HCT116 (cell line): ENCODE measurements around the gene HK1. TPM values are rescaled to one million over a fixed set of nuclear protein-coding genes. Genes with fewer than 3 reads are reported as not detected.
A peak's percentile ranks its signal among the peaks of the same experiment; 100 is the strongest.

ENCODE experiments used
- ATAC-seq: fragments of 200-7000 bp; cut with Tn5 transposase; 2 replicates; pipeline ENCODE4 v1.9.1; 2020; ENCODE audit warnings: mild to moderate bottlenecking, moderate library complexity
- BruUV-seq: library from RNA; stranded (reverse); fragments of 400-500 nt; replicated peaks from 2 replicates; lab custom pipeline; 2021; lab: Mats Ljungman, UMichigan
- CTCF ChIA-PET: fragments of 300-600 bp; sonication (Branson Sonifier 250); formaldehyde crosslinking; loops from one replicate; lab custom pipeline; 2021; ENCODE audit warnings: antibody characterized with exemption; lab: Charles Lee
- POLR2A ChIA-PET: fragments of 300-600, 350-600 bp; sonication (Branson Sonifier 250); formaldehyde crosslinking; loops from one replicate; lab custom pipeline; 2021; ENCODE audit warnings: antibody characterized with exemption; lab: Charles Lee
- RAD21 ChIA-PET, 2 experiments: fragments of 300-600 bp; sonication (Branson Sonifier 250); formaldehyde crosslinking; loops; one replicate each; lab custom pipeline; 2023; ENCODE audit warnings: low total read pairs in 2 of 2; ENCODE audit not compliant: uncharacterized antibody in 2 of 2, unreplicated experiment in 2 of 2, low non-redundant PET in 1 of 2; lab: Charles Lee
- DNase-seq: peaks from one replicate; pipeline ENCODE4 v3.0.0-alpha.2; 2010; ENCODE audit warnings: low read depth, low spot score
- H2AFZ ChIP-seq: fragments of 200-600 bp; shearing (Covaris generic), sonication (generic); 2 replicates; pipeline ENCODE4 v1.6.1; 2017; ENCODE audit warnings: low read depth, mixed run types, mixed read lengths, antibody characterized with exemption, low read length; ENCODE audit not compliant: poor library complexity, severe bottlenecking
- H3K27ac ChIP-seq: 2 replicates; pipeline ENCODE4 v1.5.1; 2012; ENCODE audit warnings: low read depth, low read length
- H3K27me3 ChIP-seq: fragments of 200-600 bp; sonication (generic); 2 replicates; pipeline ENCODE4 v1.6.1; 2016; ENCODE audit warnings: mixed run types, low read length, mixed read lengths; ENCODE audit not compliant: insufficient read depth
- H3K36me3 ChIP-seq, 2 experiments: fragments of 200-500 bp in 1 of 2; fragments of 200-600 bp in 1 of 2; sonication (Bioruptor generic) in 1 of 2; sonication (generic) in 1 of 2; 2 replicates each; pipeline versions ENCODE4 v1.5.1 to v1.6.1; 2014 to 2016; ENCODE audit warnings: low read length in 2 of 2, inconsistent platforms in 1 of 2, mixed read lengths in 1 of 2, mixed run types in 1 of 2; ENCODE audit not compliant: insufficient read depth in 2 of 2, control insufficient read depth in 1 of 2
- H3K4me1 ChIP-seq, 2 experiments: fragments of 200-600 bp in 1 of 2; sonication (generic) in 1 of 2; 2 replicates each; pipeline versions ENCODE4 v1.5.1 to v1.6.1; 2012 to 2017; ENCODE audit warnings: low read length in 2 of 2, inconsistent platforms in 1 of 2, mild to moderate bottlenecking in 1 of 2, mixed read lengths in 1 of 2, mixed run types in 1 of 2, moderate library complexity in 1 of 2; ENCODE audit not compliant: insufficient read depth in 2 of 2, control insufficient read depth in 1 of 2
- H3K4me2 ChIP-seq: fragments of 200-600 bp; sonication (generic); 2 replicates; pipeline ENCODE4 v1.6.1; 2017; ENCODE audit warnings: mixed run types, low read length, mixed read lengths
- H3K4me3 ChIP-seq, 2 experiments: fragments of 200-600 bp in 1 of 2; sonication (generic) in 1 of 2; replicated peaks in 1 of 2; 2 replicates each; pipeline ENCODE4 v1.5.1; 2011 to 2016; ENCODE audit warnings: low read length in 2 of 2, control low read depth in 1 of 2, low read depth in 1 of 2, mild to moderate bottlenecking in 1 of 2, mixed read lengths in 1 of 2, mixed run types in 1 of 2
- H3K79me2 ChIP-seq: fragments of 200-600 bp; sonication (generic); 2 replicates; pipeline ENCODE4 v1.6.1; 2017; ENCODE audit warnings: mild to moderate bottlenecking, mixed run types, low read length, moderate library complexity, mixed read lengths; ENCODE audit not compliant: insufficient read depth
- H3K9ac ChIP-seq: fragments of 200-600 bp; sonication (generic); 2 replicates; pipeline ENCODE4 v1.6.1; 2016; ENCODE audit warnings: low read length, mixed read lengths
- H3K9me2 ChIP-seq: fragments of 200-600 bp; sonication (generic), shearing (Covaris generic); 2 replicates; pipeline ENCODE4 v1.6.1; 2017; ENCODE audit warnings: mixed run types, mild to moderate bottlenecking, moderate library complexity; ENCODE audit not compliant: insufficient read depth
- H3K9me3 ChIP-seq, 2 experiments: fragments of 200-500 bp in 1 of 2; fragments of 200-600 bp in 1 of 2; sonication (Bioruptor generic) in 1 of 2; sonication (generic) in 1 of 2; 2 replicates each; pipeline ENCODE4 v1.6.1; 2014 to 2017; ENCODE audit warnings: low read length in 2 of 2, mixed read lengths in 2 of 2, inconsistent platforms in 1 of 2, low read depth in 1 of 2, mild to moderate bottlenecking in 1 of 2, mixed run types in 1 of 2, moderate library complexity in 1 of 2; ENCODE audit not compliant: control insufficient read depth in 1 of 2, insufficient read depth in 1 of 2
- H4K20me1 ChIP-seq: fragments of 200-600 bp; sonication (generic), shearing (Covaris generic); 2 replicates; pipeline ENCODE4 v1.6.1; 2017; ENCODE audit warnings: mixed run types, mild to moderate bottlenecking, moderate library complexity; ENCODE audit not compliant: insufficient read depth
- CEBPB ChIP-seq: IDR thresholded peaks from 2 replicates; pipeline ENCODE4 v1.6.1; 2012; ENCODE audit warnings: low read depth
- CTCF ChIP-seq, 3 experiments: fragments of 200-600 bp in 1 of 3; sonication (generic) in 1 of 3; IDR thresholded peaks in 2 of 3; conservative IDR thresholded peaks in 1 of 3; 2 replicates each; pipeline ENCODE4 v1.5.1; 2012 to 2017; ENCODE audit warnings: low read depth in 2 of 3, low read length in 2 of 3, antibody characterized with exemption in 1 of 3, borderline replicate concordance in 1 of 3, control low read depth in 1 of 3, mild to moderate bottlenecking in 1 of 3, mixed read lengths in 1 of 3, mixed run types in 1 of 3, moderate library complexity in 1 of 3; ENCODE audit not compliant: insufficient read depth in 1 of 3
- ELF1 ChIP-seq: IDR thresholded peaks from 2 replicates; pipeline ENCODE4 v1.6.1; 2012; ENCODE audit warnings: low read depth, borderline replicate concordance
- EZH2phosphoT487 ChIP-seq: fragments of 200-600 bp; IDR thresholded peaks from 2 replicates; pipeline ENCODE4 v1.6.1; 2018; ENCODE audit warnings: antibody characterized with exemption, borderline replicate concordance
- FOSL1 ChIP-seq: IDR thresholded peaks from 2 replicates; pipeline ENCODE4 v1.6.1; 2012; ENCODE audit warnings: low read depth
- MAX ChIP-seq: IDR thresholded peaks from 2 replicates; pipeline ENCODE4 v1.6.1; 2012
- RAD21 ChIP-seq: IDR thresholded peaks from 2 replicates; pipeline ENCODE4 v1.6.1; 2012; ENCODE audit warnings: low read depth, mild to moderate bottlenecking
- REST ChIP-seq: IDR thresholded peaks from 2 replicates; pipeline ENCODE4 v1.6.1; 2012; ENCODE audit warnings: low read depth
- SIN3A ChIP-seq: IDR thresholded peaks from 2 replicates; pipeline ENCODE4 v1.6.1; 2012; ENCODE audit warnings: low read depth
- SRF ChIP-seq: IDR thresholded peaks from 2 replicates; pipeline ENCODE4 v1.6.1; 2012; ENCODE audit warnings: low read depth
- TCF7L2 ChIP-seq: IDR thresholded peaks from 2 replicates; pipeline ENCODE4 v1.7.0; 2011; ENCODE audit warnings: borderline replicate concordance, inconsistent platforms; ENCODE audit not compliant: insufficient read depth, insufficient read length; ENCODE audit errors: extremely low read depth
- ZFX ChIP-seq: fragments of 450-650 bp; IDR thresholded peaks from 2 replicates; pipeline ENCODE4 v1.6.1; 2017
- intact Hi-C: fragments of 100-400 bp; cut with micrococcal nuclease; formaldehyde crosslinking; loops from 2 replicates; pipeline ENCODE4 v1.10.0; 2022
- total RNA-seq: library from RNA; stranded (reverse); gene quantifications from one replicate; pipeline ENCODE4 v1.2.1, GENCODE V29; 2021; ENCODE audit not compliant: unreplicated experiment

Gene HK1
- total RNA-seq, 1 experiment from 2014 or later, result 50.3 TPM

DNA sequence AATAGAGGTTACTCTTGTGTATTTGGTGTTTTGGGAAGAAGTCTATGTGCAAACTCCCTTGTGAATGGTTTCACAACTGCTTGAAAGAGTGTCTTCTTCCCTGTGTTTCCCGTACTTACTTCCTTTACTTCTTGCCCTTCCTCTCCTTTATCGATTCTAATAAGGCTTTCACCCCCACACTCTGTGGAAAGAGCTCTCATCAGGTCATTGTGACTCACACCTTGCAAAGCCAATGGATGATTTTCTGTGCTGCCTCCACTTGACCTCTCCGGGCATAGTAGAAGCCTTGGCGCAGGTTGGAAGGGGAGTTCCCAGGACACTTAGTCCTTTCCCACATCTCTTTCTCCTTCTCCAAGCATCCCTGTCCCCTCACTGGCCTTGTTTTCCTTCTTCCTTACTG is 166.7 kb downstream of the HK1 start:
- POLR2A ChIA-PET, result no interaction called here
- no peak overlapping the region for H3K27ac ChIP-seq
- intact Hi-C loops, result no loop called here

GRCh38 chr10:69446229-69446628 is 167.9 kb downstream of the HK1 start:
- POLR2A ChIA-PET, result interaction anchor here (0.7 to 1.3 kb wide), 2 partner anchors 12 to 1752 kb away, joined by 3 to 4 read pairs; no protein-coding TSS in a partner anchor
- Histone ChIP-seq H3K9me3 (no peaks in the 10 kb centered on the region), H3K4me3 (peak overlapping the region in 1 of 2 experiments; percentile 17; a peak in 1 of 4 replicates), H3K4me1 (peaks cover 30 to 68% of the 10 kb centered on the region in 2 experiments), H3K79me2 (no peaks in the 10 kb centered on the region), H3K4me2 (peak overlapping the region; percentile 67), H3K27ac (peak overlapping the region; percentile 17; the same call in 1 of the 2 replicates), H3K9me2 (no peaks in the 10 kb centered on the region), H3K9ac (peak overlapping the region; percentile 27), H2AFZ (peak overlapping the region; percentile 74), H4K20me1 (no peaks in the 10 kb centered on the region), H3K27me3 (no peaks in the 10 kb centered on the region), H3K36me3 (no peaks in the 10 kb centered on the region)
- no peak for ATAC-seq
- BruUV-seq, result no TSS peak
- intact Hi-C loops, result no loop called here
- CTCF ChIA-PET, result interaction anchor here (1.1 to 1.8 kb wide), 3 partner anchors 38 to 69 kb away, joined by 3 to 9 read pairs (median 6); no protein-coding TSS in a partner anchor
- no peak for DNase-seq
- RAD21 ChIA-PET, result no interaction called here
- no peak for TF ChIP-seq FOSL1
- no peak for TF ChIP-seq MAX
- TF ChIP-seq REST, result no peak
- no peak for TF ChIP-seq TCF7L2
- no peak for TF ChIP-seq SRF
- no peak for TF ChIP-seq EZH2phosphoT487
- TF ChIP-seq ELF1, result no peak
- no peak for TF ChIP-seq CEBPB
- no peak for TF ChIP-seq RAD21
- no peak for TF ChIP-seq CTCF (IDR thresholded peaks at IDR 0.05 in 2 of 3, conservative IDR thresholded peaks at IDR 0.05 in 1 of 3; ENCODE audit: borderline replicate concordance in 1 of 3, insufficient read depth in 1 of 3, low read depth in 2 of 3, low read length in 2 of 3)
- TF ChIP-seq ZFX, result no peak

More for the DNA sequence above, 166.7 kb downstream of the HK1 start:
- ATAC-seq (no peak), DNase-seq (no peak)
- Histone ChIP-seq H2AFZ (no peak overlapping the region), H3K36me3 (no peaks in the 10 kb centered on the region), H3K9me2 (no peaks in the 10 kb centered on the region), H4K20me1 (no peaks in the 10 kb centered on the region), H3K27me3 (no peaks in the 10 kb centered on the region), H3K9me3 (no peaks in the 10 kb centered on the region), H3K79me2 (no peaks in the 10 kb centered on the region), H3K9ac (0 out of 2 replicates have a peak overlapping the region, but pooled peaks have one; percentile 14), H3K4me1 (peaks cover 24 to 59% of the 10 kb centered on the region in 2 experiments)
- BruUV-seq, result no TSS peak
- TF ChIP-seq CEBPB (no peak), SIN3A (no peak)
- TF ChIP-seq, all 23 proteins: peak for 0
- ChIA-PET CTCF (interaction anchor here (1.8 kb wide), 1 partner anchor 37 kb away, joined by 5 read pairs; no protein-coding TSS in a partner anchor), RAD21 (no interaction called here)
- Histone ChIP-seq H3K4me2 (peak overlapping the region; percentile 67), H3K4me3 (no peak overlapping the region)
